Measurements from ENCODE around the gene NAB1.

- TF ChIP-seq POLR2A (IDR thresholded peaks at IDR 0.05; ENCODE audit: low read depth, low read length) (no peak), POLR2AphosphoS5 (IDR thresholded peaks at IDR 0.05; ENCODE audit: insufficient read depth, low read depth, low read length) (no peak), EZH2 (IDR thresholded peaks at IDR 0.05; ENCODE audit: borderline replicate concordance, low read depth, low read length, severe bottlenecking) (no peak), GATA2 (IDR thresholded peaks at IDR 0.05; ENCODE audit: insufficient read depth, insufficient read length, low read depth, low read length) (no peak), JUN (IDR thresholded peaks at IDR 0.05; ENCODE audit: borderline replicate concordance, insufficient read depth, insufficient read length, low read depth) (no peak), MYC (IDR thresholded peaks at IDR 0.05; ENCODE audit: low read depth, low read length) (no peak), FOS (IDR thresholded peaks at IDR 0.05; ENCODE audit: borderline replicate concordance, insufficient read depth, low read length) (no peak)
- TF ChIP-seq, protein P1, sequence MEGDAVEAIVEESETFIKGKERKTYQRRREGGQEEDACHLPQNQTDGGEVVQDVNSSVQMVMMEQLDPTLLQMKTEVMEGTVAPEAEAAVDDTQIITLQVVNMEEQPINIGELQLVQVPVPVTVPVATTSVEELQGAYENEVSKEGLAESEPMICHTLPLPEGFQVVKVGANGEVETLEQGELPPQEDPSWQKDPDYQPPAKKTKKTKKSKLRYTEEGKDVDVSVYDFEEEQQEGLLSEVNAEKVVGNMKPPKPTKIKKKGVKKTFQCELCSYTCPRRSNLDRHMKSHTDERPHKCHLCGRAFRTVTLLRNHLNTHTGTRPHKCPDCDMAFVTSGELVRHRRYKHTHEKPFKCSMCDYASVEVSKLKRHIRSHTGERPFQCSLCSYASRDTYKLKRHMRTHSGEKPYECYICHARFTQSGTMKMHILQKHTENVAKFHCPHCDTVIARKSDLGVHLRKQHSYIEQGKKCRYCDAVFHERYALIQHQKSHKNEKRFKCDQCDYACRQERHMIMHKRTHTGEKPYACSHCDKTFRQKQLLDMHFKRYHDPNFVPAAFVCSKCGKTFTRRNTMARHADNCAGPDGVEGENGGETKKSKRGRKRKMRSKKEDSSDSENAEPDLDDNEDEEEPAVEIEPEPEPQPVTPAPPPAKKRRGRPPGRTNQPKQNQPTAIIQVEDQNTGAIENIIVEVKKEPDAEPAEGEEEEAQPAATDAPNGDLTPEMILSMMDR (IDR thresholded peaks at IDR 0.05; ENCODE audit: extremely low read depth in 1 of 2, insufficient read depth in 1 of 2, low read depth in 1 of 2, low read length in 2 of 2): no peak
These were observed 52.7 kb downstream of the NAB1 start for GRCh38 chr2:190701586-190701985.

Measured in endothelial cell of umbilical vein (primary cell).